GM12874 (cell line): ENCODE data around the gene RPL15.

Source experiments
- CTCF ChIP-seq: IDR thresholded peaks from 2 replicates; pipeline ENCODE4 v1.5.1; 2011; ENCODE audit warnings: low read depth, mild to moderate bottlenecking, control low read depth, low read length, moderate library complexity; ENCODE audit not compliant: insufficient read depth

Gene RPL15

GRCh38 chr3:23900744-23901143 lies 16.2 kb upstream of the RPL15 start:
- no peak for TF ChIP-seq CTCF

GRCh38 chr3:23904545-23904944 lies 12.4 kb upstream of the RPL15 start:
- TF ChIP-seq CTCF = no peak

GRCh38 chr3:23909341-23909740 lies 7.6 kb upstream of the RPL15 start:
- TF ChIP-seq CTCF = no peak

GRCh38 chr3:23911397-23911796 lies 5.5 kb upstream of the RPL15 start:
- no peak for TF ChIP-seq CTCF

- no peak for TF ChIP-seq CTCF
Observed at GRCh38 chr3:23913182-23913581, 3.8 kb upstream of the RPL15 start.

GRCh38 chr3:23913873-23914743 lies 2.8 kb upstream of the RPL15 start:
- TF ChIP-seq CTCF = no peak

GRCh38 chr3:23915537-23916108 lies 1.3 kb upstream of the RPL15 start:
- TF ChIP-seq CTCF = no peak
